ENCODE results near the gene CCDC138. TPM values are rescaled to one million over a fixed set of nuclear protein-coding genes. Genes with fewer than 3 reads are reported as not detected.

Gene CCDC138
- total RNA-seq, 2 donors from 2014 or later: 29.7 to 30.2 TPM

DNA sequence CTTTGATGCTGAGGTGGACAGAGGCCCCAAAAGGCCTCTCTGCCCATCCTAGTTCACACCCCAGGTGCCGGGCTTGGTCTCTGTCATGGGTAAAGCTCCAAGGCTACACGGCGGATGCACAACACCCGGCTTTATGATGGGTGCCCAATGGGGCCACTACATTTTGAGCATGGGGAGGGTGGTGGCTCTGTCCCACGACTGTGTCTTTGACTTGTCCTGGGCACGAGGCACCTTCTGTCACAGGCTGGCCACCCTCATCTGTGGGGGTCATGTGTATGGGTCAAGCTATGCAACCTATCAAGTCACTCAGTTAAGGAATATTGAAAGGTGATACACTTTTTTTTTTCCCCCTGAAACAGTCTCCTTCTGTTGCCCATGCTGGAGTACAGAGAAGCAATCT, 138.7 kb downstream of the CCDC138 start:
- no peak overlapping the region for H3K27ac Mint-ChIP-seq
- Histone ChIP-seq H3K27me3 (ENCODE audit: control insufficient read depth, insufficient read depth, low read length, poor library complexity, severe bottlenecking) (no peaks in the 10 kb centered on the region), H3K4me1 (ENCODE audit: control insufficient read depth, insufficient read depth, low read length) (no peaks in the 10 kb centered on the region), H3K9ac (ENCODE audit: extremely low read depth, low read length, poor library complexity, severe bottlenecking) (no peak overlapping the region), H3K9me3 (ENCODE audit: control insufficient read depth, low read length) (no peaks in the 10 kb centered on the region), H3K36me3 (ENCODE audit: control insufficient read depth, insufficient read depth, low read length) (no peaks in the 10 kb centered on the region), H3K4me3 (ENCODE audit: low read length) (no peak overlapping the region), H3K27ac (ENCODE audit: low read depth, low read length) (no peak overlapping the region)
- peaks cover 3% of the 10 kb centered on the region for H3K27me3 Mint-ChIP-seq (ENCODE audit: insufficient read depth)
- no peaks in the 10 kb centered on the region for H3K36me3 Mint-ChIP-seq (ENCODE audit: low read depth)
- H3K9me3 Mint-ChIP-seq: no peaks in the 10 kb centered on the region
- 96 to 100% methylated on average over 3 to 6 of the region's 6 CpGs for WGBS, 2 experiments (ENCODE audit: insufficient coverage in 1 of 2, insufficient read length in 1 of 2)
- no peaks in the 10 kb centered on the region for H3K4me1 Mint-ChIP-seq
- TF ChIP-seq, protein P1, sequence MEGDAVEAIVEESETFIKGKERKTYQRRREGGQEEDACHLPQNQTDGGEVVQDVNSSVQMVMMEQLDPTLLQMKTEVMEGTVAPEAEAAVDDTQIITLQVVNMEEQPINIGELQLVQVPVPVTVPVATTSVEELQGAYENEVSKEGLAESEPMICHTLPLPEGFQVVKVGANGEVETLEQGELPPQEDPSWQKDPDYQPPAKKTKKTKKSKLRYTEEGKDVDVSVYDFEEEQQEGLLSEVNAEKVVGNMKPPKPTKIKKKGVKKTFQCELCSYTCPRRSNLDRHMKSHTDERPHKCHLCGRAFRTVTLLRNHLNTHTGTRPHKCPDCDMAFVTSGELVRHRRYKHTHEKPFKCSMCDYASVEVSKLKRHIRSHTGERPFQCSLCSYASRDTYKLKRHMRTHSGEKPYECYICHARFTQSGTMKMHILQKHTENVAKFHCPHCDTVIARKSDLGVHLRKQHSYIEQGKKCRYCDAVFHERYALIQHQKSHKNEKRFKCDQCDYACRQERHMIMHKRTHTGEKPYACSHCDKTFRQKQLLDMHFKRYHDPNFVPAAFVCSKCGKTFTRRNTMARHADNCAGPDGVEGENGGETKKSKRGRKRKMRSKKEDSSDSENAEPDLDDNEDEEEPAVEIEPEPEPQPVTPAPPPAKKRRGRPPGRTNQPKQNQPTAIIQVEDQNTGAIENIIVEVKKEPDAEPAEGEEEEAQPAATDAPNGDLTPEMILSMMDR (conservative IDR thresholded peaks at IDR 0.05): no peak
- no peak overlapping the region for H3K4me3 Mint-ChIP-seq
- no peak for DNase-seq

DNA sequence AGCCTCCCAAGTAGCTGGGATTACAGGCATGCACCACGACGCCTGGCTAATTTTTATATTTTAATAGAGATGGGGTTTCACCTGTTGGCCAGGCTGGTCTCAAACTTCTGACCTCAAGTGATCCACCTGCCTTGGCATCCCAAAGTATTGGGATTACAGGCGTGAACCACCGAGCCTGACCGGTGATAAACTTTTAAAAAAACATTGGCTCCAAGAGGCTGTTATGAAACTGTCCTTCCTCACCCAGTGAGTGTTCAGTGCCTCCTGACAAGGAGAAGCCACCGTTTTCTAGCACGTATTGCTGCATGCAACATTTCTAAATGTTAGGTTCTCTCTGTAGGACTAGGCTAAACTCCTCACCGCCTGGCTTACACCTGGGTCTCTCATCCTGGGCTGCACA, 139.2 kb downstream of the CCDC138 start:
- Mint-ChIP-seq H3K36me3 (ENCODE audit: low read depth) (no peaks in the 10 kb centered on the region), H3K4me3 (no peak overlapping the region), H3K4me1 (no peaks in the 10 kb centered on the region), H3K27ac (no peak overlapping the region), H3K9me3 (no peaks in the 10 kb centered on the region), H3K27me3 (ENCODE audit: insufficient read depth) (peaks cover 3% of the 10 kb centered on the region)
- Histone ChIP-seq H3K36me3 (ENCODE audit: control insufficient read depth, insufficient read depth, low read length) (no peaks in the 10 kb centered on the region), H3K27ac (ENCODE audit: low read depth, low read length) (no peak overlapping the region), H3K4me1 (ENCODE audit: control insufficient read depth, insufficient read depth, low read length) (no peaks in the 10 kb centered on the region), H3K27me3 (ENCODE audit: control insufficient read depth, insufficient read depth, low read length, poor library complexity, severe bottlenecking) (no peaks in the 10 kb centered on the region), H3K9ac (ENCODE audit: extremely low read depth, low read length, poor library complexity, severe bottlenecking) (no peak overlapping the region), H3K9me3 (ENCODE audit: control insufficient read depth, low read length) (no peaks in the 10 kb centered on the region), H3K4me3 (ENCODE audit: low read length) (no peak overlapping the region)
- no peak for DNase-seq
- 92 to 96% methylated on average over 6 to 8 of the region's 8 CpGs for WGBS, 2 experiments (ENCODE audit: insufficient coverage in 1 of 2, insufficient read length in 1 of 2)
- TF ChIP-seq, protein P1 (conservative IDR thresholded peaks at IDR 0.05): no peak

Other genes starting within 250 kb of the CCDC138 start
- gene RANBP2, start 67.3 kb upstream of the CCDC138 start, total RNA-seq: 10 to 100 TPM; 90.6 to 92.7 TPM
- not detected for gene EDAR, start 202.4 kb downstream of the CCDC138 start, total RNA-seq